Keratinocyte (primary cell): ENCODE measurements around the gene GALNT7. TPM values are rescaled to one million over a fixed set of nuclear protein-coding genes. Genes with fewer than 3 reads are reported as not detected.

Experiments used
- DNase-seq: peaks from one replicate; pipeline ENCODE4 v3.0.0-alpha.2; 2011; ENCODE audit warnings: low read depth, missing footprints, low spot score
- FAIRE-seq: peaks from 2 replicates; lab custom pipeline; 2011; peaks lifted over from hg19 to GRCh38; lab: Jason Lieb, UNC
- H2AFZ ChIP-seq: 2 replicates; pipeline ENCODE4 v1.6.0; 2012; ENCODE audit warnings: low read length, control low read depth, inconsistent platforms; ENCODE audit not compliant: control insufficient read depth
- H3K27ac ChIP-seq: 2 replicates; pipeline ENCODE4 v1.5.1; 2011; ENCODE audit warnings: low read length; ENCODE audit not compliant: control insufficient read depth, insufficient read depth
- H3K27me3 ChIP-seq: 3 replicates; pipeline ENCODE4 v1.6.0; 2011; ENCODE audit warnings: low read length; ENCODE audit not compliant: control insufficient read depth, insufficient read depth; ENCODE audit errors: extremely low read depth
- H3K36me3 ChIP-seq, 2 experiments: 2 replicates in 1 of 2; 3 replicates in 1 of 2; pipeline ENCODE4 v1.5.1; 2011; ENCODE audit warnings: low read length in 2 of 2, mild to moderate bottlenecking in 1 of 2; ENCODE audit not compliant: control insufficient read depth in 2 of 2, insufficient read depth in 2 of 2; ENCODE audit errors: extremely low read depth in 1 of 2
- H3K4me1 ChIP-seq: 3 replicates; pipeline ENCODE4 v1.5.1; 2011; ENCODE audit warnings: low read length; ENCODE audit not compliant: control insufficient read depth, insufficient read depth; ENCODE audit errors: extremely low read depth
- H3K4me2 ChIP-seq: 3 replicates; pipeline ENCODE4 v1.6.0; 2011; ENCODE audit warnings: low read depth, low read length; ENCODE audit not compliant: control insufficient read depth, insufficient read depth; ENCODE audit errors: extremely low read depth
- H3K4me3 ChIP-seq, 3 experiments: fragments of 200-600 bp in 1 of 3; sonication (generic) in 1 of 3; 2 replicates in 2 of 3; 3 replicates in 1 of 3; pipeline ENCODE4 v1.5.1; 2011 to 2016; ENCODE audit warnings: low read length in 3 of 3, mild to moderate bottlenecking in 3 of 3, control low read depth in 2 of 3, inconsistent platforms in 1 of 3, low read depth in 1 of 3, mixed read lengths in 1 of 3, mixed run types in 1 of 3, moderate library complexity in 1 of 3; ENCODE audit not compliant: control insufficient read depth in 2 of 3, insufficient read depth in 2 of 3; ENCODE audit errors: extremely low read depth in 1 of 3
- H3K79me2 ChIP-seq: 2 replicates; pipeline ENCODE4 v1.6.0; 2012; ENCODE audit warnings: low read length; ENCODE audit not compliant: control insufficient read depth, insufficient read depth
- H3K9ac ChIP-seq: 3 replicates; pipeline ENCODE4 v1.6.0; 2011; ENCODE audit warnings: low read length; ENCODE audit not compliant: control insufficient read depth, insufficient read depth; ENCODE audit errors: extremely low read depth
- H3K9me1 ChIP-seq: 3 replicates; pipeline ENCODE4 v1.6.0; 2011; ENCODE audit warnings: low read length; ENCODE audit not compliant: control insufficient read depth, insufficient read depth; ENCODE audit errors: extremely low read depth
- H3K9me3 ChIP-seq: 2 replicates; pipeline ENCODE4 v1.5.1; 2012; ENCODE audit warnings: low read depth, low read length; ENCODE audit not compliant: control insufficient read depth
- H4K20me1 ChIP-seq: 3 replicates; pipeline ENCODE4 v1.6.0; 2011; ENCODE audit warnings: low read length; ENCODE audit not compliant: control insufficient read depth, insufficient read depth; ENCODE audit errors: extremely low read depth
- EZH2 ChIP-seq: IDR thresholded peaks from one replicate; pipeline ENCODE4 v1.6.1; 2012; ENCODE audit warnings: inconsistent platforms, mild to moderate bottlenecking, low read length, moderate library complexity
- dilution Hi-C: fragments of 300-500 bp; cut with MboI; formaldehyde crosslinking; loops from one replicate; pipeline ENCODE4 v1.7.0; 2020; ENCODE audit warnings: low sequenced_read_pairs; ENCODE audit not compliant: extremely low pct_ligation_motif_present
- polyA plus RNA-seq, 5 experiments: library from polyadenylated mRNA; depleted of rRNA in 3 of 5; stranded (reverse) in 3 of 5; stranded (forward) in 1 of 5; unstranded in 1 of 5; fragments of >200 nt; gene quantifications; 1 replicate in 1 of 5; 2 replicates in 3 of 5; 3 replicates in 1 of 5; pipeline versions ENCODE4 v1.2.1 to v1.2.3, GENCODE V29; 2011 to 2012; ENCODE audit warnings: missing spikeins in 2 of 5, low read depth in 1 of 5, low replicate concordance in 1 of 5
- TF ChIP-seq, protein P1 (sequence below), 3 experiments: IDR thresholded peaks in 1 of 3; conservative IDR thresholded peaks in 1 of 3; optimal IDR thresholded peaks in 1 of 3; 2 replicates in 2 of 3; 3 replicates in 1 of 3; pipeline versions ENCODE3 to v1.5.1; 2011; ENCODE audit warnings: low read length in 3 of 3, mild to moderate bottlenecking in 3 of 3, moderate library complexity in 2 of 3, control low read depth in 1 of 3, inconsistent platforms in 1 of 3; ENCODE audit not compliant: insufficient read depth in 2 of 3; ENCODE audit errors: extremely low read depth in 1 of 3

Gene GALNT7
- polyA plus RNA-seq, 1 donor (not counting 4 experiments of a cell fraction or from before 2014, with no cell fraction given): 28.8 TPM

DNA sequence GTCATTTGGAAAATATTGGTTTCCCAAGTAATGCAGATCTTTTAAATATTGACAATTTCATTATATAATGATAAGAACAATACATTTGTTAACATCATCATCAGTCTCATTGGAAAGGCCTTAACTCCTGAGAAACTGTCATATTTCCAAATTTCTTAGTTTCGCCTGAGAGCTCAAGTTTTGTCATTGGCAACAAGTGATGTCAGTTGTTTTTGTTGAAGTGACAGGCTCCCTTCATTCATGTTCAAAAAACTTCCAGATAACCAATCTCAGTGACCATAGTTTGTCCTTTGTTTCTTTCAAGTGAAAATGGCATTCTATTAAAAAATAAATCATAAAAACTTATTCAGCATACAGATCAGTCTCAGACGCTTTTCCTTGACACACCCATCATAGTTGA lies 93.8 kb downstream of the GALNT7 start:
- dilution Hi-C loops: no loop called here
- Histone ChIP-seq H3K27ac (no peak overlapping the region), H3K9ac (no peak overlapping the region), H3K4me3 (no peak overlapping the region), H3K9me1 (no peaks in the 10 kb centered on the region), H3K27me3 (no peaks in the 10 kb centered on the region), H2AFZ (no peak overlapping the region), H4K20me1 (no peaks in the 10 kb centered on the region), H3K36me3 (no peaks in the 10 kb centered on the region), H3K4me1 (no peaks in the 10 kb centered on the region), H3K9me3 (no peaks in the 10 kb centered on the region), H3K79me2 (no peaks in the 10 kb centered on the region), H3K4me2 (no peak overlapping the region)
- DNase-seq (no peak), FAIRE-seq (no peak)
- TF ChIP-seq, protein P1, sequence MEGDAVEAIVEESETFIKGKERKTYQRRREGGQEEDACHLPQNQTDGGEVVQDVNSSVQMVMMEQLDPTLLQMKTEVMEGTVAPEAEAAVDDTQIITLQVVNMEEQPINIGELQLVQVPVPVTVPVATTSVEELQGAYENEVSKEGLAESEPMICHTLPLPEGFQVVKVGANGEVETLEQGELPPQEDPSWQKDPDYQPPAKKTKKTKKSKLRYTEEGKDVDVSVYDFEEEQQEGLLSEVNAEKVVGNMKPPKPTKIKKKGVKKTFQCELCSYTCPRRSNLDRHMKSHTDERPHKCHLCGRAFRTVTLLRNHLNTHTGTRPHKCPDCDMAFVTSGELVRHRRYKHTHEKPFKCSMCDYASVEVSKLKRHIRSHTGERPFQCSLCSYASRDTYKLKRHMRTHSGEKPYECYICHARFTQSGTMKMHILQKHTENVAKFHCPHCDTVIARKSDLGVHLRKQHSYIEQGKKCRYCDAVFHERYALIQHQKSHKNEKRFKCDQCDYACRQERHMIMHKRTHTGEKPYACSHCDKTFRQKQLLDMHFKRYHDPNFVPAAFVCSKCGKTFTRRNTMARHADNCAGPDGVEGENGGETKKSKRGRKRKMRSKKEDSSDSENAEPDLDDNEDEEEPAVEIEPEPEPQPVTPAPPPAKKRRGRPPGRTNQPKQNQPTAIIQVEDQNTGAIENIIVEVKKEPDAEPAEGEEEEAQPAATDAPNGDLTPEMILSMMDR (optimal IDR thresholded peaks at IDR 0.05 in 1 of 3, IDR thresholded peaks at IDR 0.05 in 1 of 3, conservative IDR thresholded peaks at IDR 0.05 in 1 of 3; ENCODE audit: extremely low read depth in 1 of 3, insufficient read depth in 2 of 3, low read length in 3 of 3): no peak
- no peak for TF ChIP-seq EZH2

DNA sequence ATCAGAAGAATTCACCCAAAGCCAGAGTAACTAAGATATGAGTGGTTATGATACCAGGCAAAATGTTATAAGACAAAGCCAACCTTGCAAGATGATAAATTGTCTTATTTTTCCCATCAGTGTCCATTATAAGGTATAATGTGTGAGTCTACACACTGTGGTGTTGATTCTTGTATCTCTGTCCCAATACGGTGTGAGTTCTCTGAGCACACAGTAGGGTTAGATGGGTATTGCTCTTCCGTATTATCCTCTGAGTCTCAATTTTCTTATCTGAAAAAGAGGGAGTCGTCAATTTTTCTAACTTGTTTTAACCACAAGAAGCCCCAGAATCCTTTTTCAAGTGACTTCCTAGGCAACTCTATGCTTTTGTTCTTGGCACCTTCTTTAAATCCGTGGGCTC lies 95.6 kb downstream of the GALNT7 start:
- no peaks in the 10 kb centered on the region for H3K4me1 ChIP-seq
- no peak overlapping the region for H3K9ac ChIP-seq
- TF ChIP-seq, protein P1 (optimal IDR thresholded peaks at IDR 0.05 in 1 of 3, IDR thresholded peaks at IDR 0.05 in 1 of 3, conservative IDR thresholded peaks at IDR 0.05 in 1 of 3; ENCODE audit: extremely low read depth in 1 of 3, insufficient read depth in 2 of 3, low read length in 3 of 3): no peak
- no peak for TF ChIP-seq EZH2
- no peak overlapping the region for H2AFZ ChIP-seq
- H3K27me3 ChIP-seq: no peaks in the 10 kb centered on the region
- dilution Hi-C loops: no loop called here
- no peaks in the 10 kb centered on the region for H3K36me3 ChIP-seq
- H4K20me1 ChIP-seq: no peaks in the 10 kb centered on the region
- DNase-seq: no peak
- H3K27ac ChIP-seq: no peak overlapping the region
- no peak overlapping the region for H3K4me3 ChIP-seq
- H3K9me3 ChIP-seq: no peaks in the 10 kb centered on the region
- FAIRE-seq: no peak
- no peaks in the 10 kb centered on the region for H3K79me2 ChIP-seq
- H3K9me1 ChIP-seq: no peaks in the 10 kb centered on the region
- no peak overlapping the region for H3K4me2 ChIP-seq
